Uterus (tissue), 2 donors: ENCODE results near the gene RASA4.
"Not testable (repeated sequence)": the region's sequence is repeated elsewhere in the genome, so short reads cannot be mapped to it uniquely, and the experiment has no call there.

Source experiments
- CTCF ChIP-seq, 4 experiments: fragments of 200-600 bp in 2 of 4; fragments of 450-650 bp in 2 of 4; sonication (generic) in 2 of 4; IDR thresholded peaks; one replicate each; pipeline ENCODE4 v1.5.1; 2016 to 2019; ENCODE audit warnings: antibody characterized with exemption in 4 of 4, mild to moderate bottlenecking in 2 of 4, moderate library complexity in 1 of 4
- POLR2A ChIP-seq, 2 donors: fragments of 450-650 bp; IDR thresholded peaks; one replicate each; pipeline ENCODE4 v1.6.1; 2016; ENCODE audit warnings: antibody characterized with exemption in 2 of 2, mild to moderate bottlenecking in 1 of 2, moderate library complexity in 1 of 2

GRCh38 chr7:102596036-102596435 is 20.5 kb downstream of the RASA4 start:
- TF ChIP-seq CTCF, POLR2A (IDR thresholded peaks at IDR 0.05): not testable (repeated sequence)
